ENCODE measurements around the gene SIGLEC7. TPM values are rescaled to one million over a fixed set of nuclear protein-coding genes. Genes with fewer than 3 reads are reported as not detected.

The SIGLEC7 gene
- total RNA-seq, 1 donor from 2014 or later: not detected

DNA sequence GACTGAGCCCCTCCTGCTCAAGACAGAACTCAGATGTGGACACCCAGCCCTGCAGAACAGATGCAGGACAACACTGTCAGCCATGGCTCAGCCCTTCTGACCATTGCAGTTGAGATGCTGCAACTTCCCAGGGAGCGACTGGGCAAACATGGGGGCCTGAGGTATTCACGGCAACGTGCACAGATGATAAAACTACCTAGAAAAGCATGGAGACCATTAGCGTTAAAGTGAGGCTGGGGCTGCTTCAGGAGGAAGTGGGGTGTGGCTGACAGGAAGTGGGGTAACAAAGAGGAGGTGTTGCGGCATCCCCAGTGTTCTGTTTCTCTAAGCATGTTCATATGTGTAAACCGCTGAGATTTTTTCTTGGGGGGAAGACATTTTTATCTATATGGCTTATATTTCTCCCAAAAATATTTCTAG, 18.7 kb upstream of the SIGLEC7 start:
- TF ChIP-seq, protein P1, sequence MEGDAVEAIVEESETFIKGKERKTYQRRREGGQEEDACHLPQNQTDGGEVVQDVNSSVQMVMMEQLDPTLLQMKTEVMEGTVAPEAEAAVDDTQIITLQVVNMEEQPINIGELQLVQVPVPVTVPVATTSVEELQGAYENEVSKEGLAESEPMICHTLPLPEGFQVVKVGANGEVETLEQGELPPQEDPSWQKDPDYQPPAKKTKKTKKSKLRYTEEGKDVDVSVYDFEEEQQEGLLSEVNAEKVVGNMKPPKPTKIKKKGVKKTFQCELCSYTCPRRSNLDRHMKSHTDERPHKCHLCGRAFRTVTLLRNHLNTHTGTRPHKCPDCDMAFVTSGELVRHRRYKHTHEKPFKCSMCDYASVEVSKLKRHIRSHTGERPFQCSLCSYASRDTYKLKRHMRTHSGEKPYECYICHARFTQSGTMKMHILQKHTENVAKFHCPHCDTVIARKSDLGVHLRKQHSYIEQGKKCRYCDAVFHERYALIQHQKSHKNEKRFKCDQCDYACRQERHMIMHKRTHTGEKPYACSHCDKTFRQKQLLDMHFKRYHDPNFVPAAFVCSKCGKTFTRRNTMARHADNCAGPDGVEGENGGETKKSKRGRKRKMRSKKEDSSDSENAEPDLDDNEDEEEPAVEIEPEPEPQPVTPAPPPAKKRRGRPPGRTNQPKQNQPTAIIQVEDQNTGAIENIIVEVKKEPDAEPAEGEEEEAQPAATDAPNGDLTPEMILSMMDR (conservative IDR thresholded peaks at IDR 0.05; ENCODE audit: low read depth, low read length): no peak
- H3K4me3 ChIP-seq (ENCODE audit: low read depth, low read length): no peak overlapping the region
- DNase-seq (ENCODE audit: low read depth): no peak

DNA sequence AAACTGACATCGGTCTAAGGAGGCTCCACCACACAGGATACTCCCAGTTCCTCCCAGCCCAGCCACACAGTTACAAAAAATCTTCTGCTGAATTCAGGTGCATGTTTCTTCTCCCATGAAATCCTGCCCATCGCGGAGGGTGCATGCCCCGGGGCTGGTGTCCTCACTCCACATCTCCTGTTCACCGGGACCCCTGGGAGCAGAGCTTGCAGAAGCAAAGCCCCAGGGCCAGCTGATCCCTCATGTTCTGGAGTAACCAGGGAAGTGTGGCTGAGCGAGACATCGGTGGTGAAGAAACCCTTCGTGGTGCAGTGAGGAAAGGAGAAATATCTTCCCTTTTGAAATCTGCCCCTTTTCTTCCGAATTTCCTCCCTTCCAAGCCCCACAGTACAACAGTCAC, 18.3 kb upstream of the SIGLEC7 start:
- no peak overlapping the region for H3K4me3 ChIP-seq (ENCODE audit: low read depth, low read length)
- no peak for DNase-seq (ENCODE audit: low read depth)
- TF ChIP-seq, protein P1 (conservative IDR thresholded peaks at IDR 0.05; ENCODE audit: low read depth, low read length): no peak

DNA sequence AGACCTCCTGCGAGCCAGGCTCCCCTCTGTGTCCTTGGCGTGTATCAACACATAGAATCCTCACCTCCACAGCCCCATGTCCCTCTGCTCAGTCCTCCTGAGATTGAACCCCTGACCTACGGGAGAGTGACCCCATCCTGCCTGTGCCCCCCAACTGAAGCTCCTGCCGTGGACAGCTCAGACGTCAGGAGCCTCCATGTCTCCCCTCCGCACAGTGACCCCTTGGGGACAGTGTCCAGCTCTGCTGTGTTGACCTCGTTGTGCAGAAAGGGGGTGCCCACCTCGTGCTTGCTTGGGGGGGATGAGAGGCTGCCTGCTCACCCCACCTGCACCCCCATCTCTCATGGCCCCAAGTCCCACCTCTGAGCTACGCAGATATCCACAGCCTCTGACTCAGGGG, 17.9 kb upstream of the SIGLEC7 start:
- no peak for DNase-seq (ENCODE audit: low read depth)
- TF ChIP-seq, protein P1 (conservative IDR thresholded peaks at IDR 0.05; ENCODE audit: low read depth, low read length): no peak
- H3K4me3 ChIP-seq (ENCODE audit: low read depth, low read length): no peak overlapping the region

DNA sequence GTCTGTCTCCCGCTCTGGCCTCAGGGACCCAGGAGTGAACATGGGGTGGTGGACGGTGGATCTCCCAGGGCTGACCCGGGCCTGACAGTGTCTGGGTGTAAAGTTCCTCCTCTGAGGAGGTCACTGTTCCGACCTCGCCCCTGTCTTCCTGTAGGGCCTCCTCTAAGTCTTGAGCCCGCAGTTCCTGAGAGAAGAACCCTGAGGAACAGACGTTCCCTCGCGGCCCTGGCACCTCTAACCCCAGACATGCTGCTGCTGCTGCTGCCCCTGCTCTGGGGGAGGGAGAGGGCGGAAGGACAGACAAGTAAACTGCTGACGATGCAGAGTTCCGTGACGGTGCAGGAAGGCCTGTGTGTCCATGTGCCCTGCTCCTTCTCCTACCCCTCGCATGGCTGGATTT, 17.4 kb upstream of the SIGLEC7 start, which contains the start of gene SIGLEC9:
Gene SIGLEC9 (plus strand): TSS at position 178 of the 400 bp plus-strand sequence. CDS start 69 bp downstream, at position 247.
- TF ChIP-seq, protein P1 (conservative IDR thresholded peaks at IDR 0.05; ENCODE audit: low read depth, low read length): no peak
- H3K4me3 ChIP-seq (ENCODE audit: low read depth, low read length): no peak within 1 kb of the TSS
- no peak for DNase-seq (ENCODE audit: low read depth)

DNA sequence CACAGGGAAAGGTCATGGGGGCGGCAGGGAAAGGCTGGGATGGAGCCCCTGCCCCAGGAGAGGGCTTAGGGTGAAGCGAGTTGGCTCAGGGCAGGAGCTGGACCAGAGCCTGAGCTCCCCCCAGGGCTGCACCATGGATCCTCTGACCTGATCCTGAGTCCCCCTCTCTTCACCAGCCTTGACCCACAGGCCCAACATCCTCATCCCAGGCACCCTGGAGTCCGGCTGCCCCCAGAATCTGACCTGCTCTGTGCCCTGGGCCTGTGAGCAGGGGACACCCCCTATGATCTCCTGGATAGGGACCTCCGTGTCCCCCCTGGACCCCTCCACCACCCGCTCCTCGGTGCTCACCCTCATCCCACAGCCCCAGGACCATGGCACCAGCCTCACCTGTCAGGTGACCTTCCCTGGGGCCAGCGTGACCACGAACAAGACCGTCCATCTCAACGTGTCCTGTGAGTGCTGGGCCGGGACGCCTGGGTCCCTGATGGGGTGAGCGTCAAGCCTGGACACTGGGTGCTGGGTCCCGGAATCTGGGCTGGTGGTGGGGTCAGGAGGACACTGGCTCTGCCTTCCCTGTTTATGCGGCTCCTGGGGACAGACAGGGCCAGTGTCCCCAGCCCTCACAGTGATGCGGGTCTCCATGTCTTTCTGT, 16.6 kb upstream of the SIGLEC7 start:
- no peak overlapping the region for H3K4me3 ChIP-seq (ENCODE audit: low read depth, low read length)
- TF ChIP-seq, protein P1 (conservative IDR thresholded peaks at IDR 0.05; ENCODE audit: low read depth, low read length): no peak
- no peak for DNase-seq (ENCODE audit: low read depth)

DNA sequence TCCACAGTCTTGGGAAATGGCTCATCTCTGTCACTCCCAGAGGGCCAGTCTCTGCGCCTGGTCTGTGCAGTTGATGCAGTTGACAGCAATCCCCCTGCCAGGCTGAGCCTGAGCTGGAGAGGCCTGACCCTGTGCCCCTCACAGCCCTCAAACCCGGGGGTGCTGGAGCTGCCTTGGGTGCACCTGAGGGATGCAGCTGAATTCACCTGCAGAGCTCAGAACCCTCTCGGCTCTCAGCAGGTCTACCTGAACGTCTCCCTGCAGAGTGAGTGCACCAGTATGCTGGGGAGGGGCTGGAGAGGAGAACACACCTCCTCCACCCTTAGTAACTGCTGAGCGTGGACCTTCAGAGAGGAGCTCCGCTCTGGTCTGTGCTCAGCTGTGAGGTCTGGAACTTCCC, 15.1 kb upstream of the SIGLEC7 start:
- DNase-seq (ENCODE audit: low read depth): no peak
- H3K4me3 ChIP-seq (ENCODE audit: low read depth, low read length): no peak overlapping the region
- TF ChIP-seq, protein P1 (conservative IDR thresholded peaks at IDR 0.05; ENCODE audit: low read depth, low read length): no peak

DNA sequence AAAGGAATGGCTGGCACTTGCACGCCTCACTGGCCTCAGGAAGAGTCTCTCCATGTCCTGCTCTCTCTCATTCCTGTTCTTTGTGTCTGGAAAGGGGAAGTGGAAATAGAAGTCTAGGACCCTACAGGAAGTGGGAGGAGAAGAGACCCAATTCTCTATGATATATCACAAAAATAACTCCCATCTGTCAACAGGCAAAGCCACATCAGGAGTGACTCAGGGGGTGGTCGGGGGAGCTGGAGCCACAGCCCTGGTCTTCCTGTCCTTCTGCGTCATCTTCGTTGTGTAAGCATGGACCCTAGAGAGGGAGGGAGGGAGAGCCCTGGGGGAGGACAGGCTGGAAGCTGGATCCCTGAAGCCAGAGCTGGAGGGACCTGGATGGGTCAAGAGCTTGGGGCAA, 14.3 kb upstream of the SIGLEC7 start:
- TF ChIP-seq, protein P1 (conservative IDR thresholded peaks at IDR 0.05; ENCODE audit: low read depth, low read length): no peak
- no peak overlapping the region for H3K4me3 ChIP-seq (ENCODE audit: low read depth, low read length)
- DNase-seq (ENCODE audit: low read depth): no peak
